H1 (cell line): Measurements from ENCODE around the gene FSIP1. TPM values are rescaled to one million over a fixed set of nuclear protein-coding genes. Genes with fewer than 3 reads are reported as not detected.

Source experiments
- CTCF ChIA-PET: fragments of 300-600 bp; sonication (Branson Sonifier 250); formaldehyde crosslinking; loops from one replicate; lab custom pipeline; 2021; ENCODE audit not compliant: partially characterized antibody; lab: Charles Lee
- POLR2A ChIA-PET: fragments of 300-600 bp; sonication (Branson Sonifier 250); formaldehyde crosslinking; loops from one replicate; lab custom pipeline; 2021; ENCODE audit warnings: inconsistent platforms; ENCODE audit not compliant: partially characterized antibody; lab: Charles Lee
- DNase-seq, 2 experiments: peaks; one replicate each; pipeline versions ENCODE4 v3.0.0 to v3.0.0-alpha.2; 2010 to 2022; ENCODE audit warnings: low spot score in 2 of 2, low read depth in 1 of 2, mixed read lengths in 1 of 2
- FAIRE-seq: peaks from 2 replicates; lab custom pipeline; 2011; peaks lifted over from hg19 to GRCh38; lab: Jason Lieb, UNC
- H2AFZ ChIP-seq: 2 replicates; pipeline ENCODE4 v1.8.1; 2012; ENCODE audit warnings: low read length, inconsistent platforms
- H2AK5ac ChIP-seq: 2 replicates; pipeline ENCODE4 v1.6.1; 2013; ENCODE audit warnings: low read depth, low read length
- H2BK120ac ChIP-seq: replicated peaks from 2 replicates; pipeline ENCODE3; 2013; ENCODE audit warnings: low read depth, low read length, inconsistent platforms
- H2BK12ac ChIP-seq: 2 replicates; pipeline ENCODE4 v1.6.1; 2013; ENCODE audit warnings: low read depth, low read length
- H2BK15ac ChIP-seq: 2 replicates; pipeline ENCODE4 v1.6.1; 2013; ENCODE audit warnings: low read length
- H2BK20ac ChIP-seq: 2 replicates; pipeline ENCODE4 v1.6.1; 2013; ENCODE audit warnings: low read length
- H2BK5ac ChIP-seq: 2 replicates; pipeline ENCODE4 v1.6.1; 2013; ENCODE audit warnings: low read depth, low read length
- H3K14ac ChIP-seq: 2 replicates; pipeline ENCODE4 v1.6.1; 2013; ENCODE audit warnings: inconsistent platforms; ENCODE audit not compliant: insufficient read length
- H3K18ac ChIP-seq: 2 replicates; pipeline ENCODE4 v1.6.1; 2013; ENCODE audit warnings: low read length; ENCODE audit errors: extremely low read depth
- H3K23ac ChIP-seq: 2 replicates; pipeline ENCODE4 v1.6.1; 2013; ENCODE audit warnings: inconsistent platforms; ENCODE audit not compliant: insufficient read length
- H3K23me2 ChIP-seq: 2 replicates; pipeline ENCODE4 v1.6.1; 2013; ENCODE audit warnings: low read depth, low read length
- H3K27ac ChIP-seq: 2 replicates; pipeline ENCODE4 v1.6.1; 2011; ENCODE audit warnings: low read depth, low read length, inconsistent platforms
- H3K27me3 ChIP-seq, 4 experiments: replicated peaks in 1 of 4; 1 replicate in 1 of 4; 2 replicates in 3 of 4; pipeline versions ENCODE4 v1.6.1 to v1.8.1; 2011 to 2013; ENCODE audit warnings: low read length in 3 of 4, mild to moderate bottlenecking in 3 of 4, inconsistent platforms in 2 of 4, mixed read lengths in 2 of 4, moderate library complexity in 1 of 4; ENCODE audit not compliant: control insufficient read depth in 3 of 4, insufficient read depth in 3 of 4; ENCODE audit errors: extremely low read depth in 1 of 4
- H3K36me3 ChIP-seq, 4 experiments: 2 replicates each; pipeline versions ENCODE4 v1.6.1 to v1.8.1; 2011 to 2013; ENCODE audit warnings: mild to moderate bottlenecking in 4 of 4, low read length in 3 of 4, moderate library complexity in 2 of 4, control low read depth in 1 of 4, inconsistent platforms in 1 of 4; ENCODE audit not compliant: insufficient read depth in 4 of 4, control insufficient read depth in 2 of 4
- H3K4ac ChIP-seq: replicated peaks from 2 replicates; pipeline ENCODE3; 2013; ENCODE audit warnings: low read length, low read depth, mixed read lengths, inconsistent platforms; ENCODE audit not compliant: insufficient read length
- H3K4me1 ChIP-seq, 4 experiments: replicated peaks in 1 of 4; 1 replicate in 1 of 4; 2 replicates in 3 of 4; pipeline versions ENCODE4 v1.6.1 to v1.8.1; 2011 to 2013; ENCODE audit warnings: low read length in 3 of 4, inconsistent platforms in 2 of 4, mixed read lengths in 1 of 4; ENCODE audit not compliant: insufficient read depth in 4 of 4, control insufficient read depth in 3 of 4
- H3K4me2 ChIP-seq, 2 experiments: 2 replicates each; pipeline versions ENCODE4 v1.6.1 to v1.8.1; 2011 to 2013; ENCODE audit warnings: low read depth in 2 of 2, low read length in 2 of 2, control low read depth in 1 of 2, inconsistent platforms in 1 of 2, mild to moderate bottlenecking in 1 of 2; ENCODE audit not compliant: insufficient read depth in 1 of 2
- H3K4me3 ChIP-seq, 4 experiments: fragments of 200-600, 300-600 bp in 1 of 4; sonication (generic), shearing (Covaris generic), sonication (Bioruptor Twin) in 1 of 4; 2 replicates each; pipeline versions ENCODE4 v1.5.1 to v1.8.1; 2011 to 2016; ENCODE audit warnings: low read length in 4 of 4, low read depth in 3 of 4, control low read depth in 2 of 4, inconsistent platforms in 2 of 4, mild to moderate bottlenecking in 2 of 4, mixed read lengths in 1 of 4, moderate library complexity in 1 of 4; ENCODE audit not compliant: insufficient read depth in 2 of 4; ENCODE audit errors: extremely low read depth in 1 of 4
- H3K56ac ChIP-seq: replicated peaks from 2 replicates; pipeline ENCODE3; 2013; ENCODE audit warnings: low read depth, mild to moderate bottlenecking, mixed read lengths, low read length, inconsistent platforms; ENCODE audit not compliant: insufficient read length
- H3K79me1 ChIP-seq: 2 replicates; pipeline ENCODE4 v1.6.1; 2013; ENCODE audit warnings: low read depth, low read length, control low read depth
- H3K79me2 ChIP-seq, 2 experiments: 2 replicates each; pipeline versions ENCODE4 v1.6.1 to v1.8.1; 2012 to 2013; ENCODE audit warnings: low read length in 2 of 2, mild to moderate bottlenecking in 2 of 2, inconsistent platforms in 1 of 2; ENCODE audit not compliant: insufficient read depth in 2 of 2, control insufficient read depth in 1 of 2
- H3K9ac ChIP-seq, 4 experiments: replicated peaks in 1 of 4; 1 replicate in 1 of 4; 2 replicates in 3 of 4; pipeline versions ENCODE4 v1.6.1 to v1.8.1; 2011 to 2013; ENCODE audit warnings: low read depth in 3 of 4, low read length in 3 of 4, control low read depth in 2 of 4, mild to moderate bottlenecking in 2 of 4, moderate library complexity in 2 of 4, inconsistent platforms in 1 of 4; ENCODE audit errors: extremely low read depth in 1 of 4
- H3K9me3 ChIP-seq, 2 experiments: 2 replicates each; pipeline versions ENCODE4 v1.6.1 to v1.8.1; 2012 to 2013; ENCODE audit warnings: mild to moderate bottlenecking in 2 of 2, moderate library complexity in 2 of 2, control low read depth in 1 of 2, inconsistent platforms in 1 of 2, low read depth in 1 of 2, low read length in 1 of 2, mixed read lengths in 1 of 2; ENCODE audit not compliant: insufficient read depth in 2 of 2
- H4K20me1 ChIP-seq, 2 experiments: replicated peaks in 1 of 2; 2 replicates each; pipeline versions ENCODE3 to v1.8.1; 2011 to 2013; ENCODE audit warnings: inconsistent platforms in 2 of 2, low read length in 2 of 2, mild to moderate bottlenecking in 1 of 2; ENCODE audit not compliant: insufficient read depth in 2 of 2, control insufficient read depth in 1 of 2
- H4K5ac ChIP-seq: 2 replicates; pipeline ENCODE4 v1.6.1; 2013; ENCODE audit warnings: low read length, low read depth, mixed read lengths, inconsistent platforms; ENCODE audit not compliant: insufficient read length
- H4K8ac ChIP-seq: 2 replicates; pipeline ENCODE4 v1.8.0; 2013; ENCODE audit warnings: mild to moderate bottlenecking, moderate library complexity, low read length, inconsistent platforms; ENCODE audit not compliant: insufficient read depth; ENCODE audit errors: extremely low read depth
- H4K91ac ChIP-seq: replicated peaks from 2 replicates; pipeline ENCODE3; 2013; ENCODE audit warnings: low read length, mixed read lengths, inconsistent platforms; ENCODE audit not compliant: insufficient read length
- ASH2L ChIP-seq: fragments of 200-600, 300-600 bp; sonication (generic); IDR thresholded peaks from one replicate; pipeline ENCODE4 v1.7.1; 2017; ENCODE audit warnings: low read length
- BCL11A ChIP-seq, 2 experiments: IDR thresholded peaks; one replicate each; pipeline ENCODE4 v1.6.1; 2011; ENCODE audit warnings: low read depth in 2 of 2, low read length in 2 of 2, mild to moderate bottlenecking in 2 of 2
- RAD21 ChIP-seq, 2 experiments: IDR thresholded peaks in 1 of 2; conservative IDR thresholded peaks in 1 of 2; 2 replicates each; pipeline ENCODE4 v1.6.1; 2011; ENCODE audit warnings: low read depth in 2 of 2, low read length in 2 of 2, improper control_type of control experiment in 1 of 2, inconsistent platforms in 1 of 2, mild to moderate bottlenecking in 1 of 2, moderate library complexity in 1 of 2
- SIX5 ChIP-seq: IDR thresholded peaks from 2 replicates; pipeline ENCODE4 v1.6.1; 2011; ENCODE audit warnings: mild to moderate bottlenecking, low read depth, low read length
- TBP ChIP-seq: IDR thresholded peaks from 2 replicates; pipeline ENCODE4 v1.6.1; 2011; ENCODE audit warnings: low read depth, low read length, improper control_type of control experiment
- WGBS, 2 experiments: shearing (Covaris generic) in 1 of 2; methylation state at CpG; one replicate each; pipeline versions ENCODE4 v1.1.6 to v1.1.7; 2013 to 2015; ENCODE audit warnings: low lambda C conversion rate in 2 of 2, mixed read lengths in 2 of 2, inconsistent platforms in 1 of 2, low coverage in 1 of 2, missing lambda C conversion rate in 1 of 2; ENCODE audit not compliant: insufficient replicate concordance in 2 of 2, insufficient coverage in 1 of 2, insufficient read length in 1 of 2; ENCODE audit errors: extremely low coverage in 1 of 2, missing lambda C conversion rate in 1 of 2; 5-methylcytosine and 5-hydroxymethylcytosine counted together
- polyA plus RNA-seq, 7 experiments: library from polyadenylated mRNA; depleted of rRNA in 3 of 7; stranded (reverse) in 5 of 7; unstranded in 2 of 7; fragments of >200 nt in 5 of 7; fragments of 200-250 nt in 2 of 7; gene quantifications; 1 replicate in 5 of 7; 2 replicates in 1 of 7; 4 replicates in 1 of 7; pipeline versions ENCODE4 v1.2.1 to v1.2.3, GENCODE V29; 2011 to 2013; ENCODE audit warnings: missing spikeins in 2 of 7, mixed read lengths in 2 of 7
- total RNA-seq: library from RNA; stranded (reverse); fragmentation: NEBNext Ultra II Directional; extraction: Animal tissue kit (Norgen Biotek cat#: 25700); gene quantifications from 2 replicates; pipeline ENCODE4 v1.2.1, GENCODE V29; 2021

The FSIP1 gene
- total and polyA plus RNA-seq, 2 of the 8 experiments (the other 6 are each of a cell fraction or from before 2014, with no cell fraction given): 0.18 to 1.3 TPM

DNA sequence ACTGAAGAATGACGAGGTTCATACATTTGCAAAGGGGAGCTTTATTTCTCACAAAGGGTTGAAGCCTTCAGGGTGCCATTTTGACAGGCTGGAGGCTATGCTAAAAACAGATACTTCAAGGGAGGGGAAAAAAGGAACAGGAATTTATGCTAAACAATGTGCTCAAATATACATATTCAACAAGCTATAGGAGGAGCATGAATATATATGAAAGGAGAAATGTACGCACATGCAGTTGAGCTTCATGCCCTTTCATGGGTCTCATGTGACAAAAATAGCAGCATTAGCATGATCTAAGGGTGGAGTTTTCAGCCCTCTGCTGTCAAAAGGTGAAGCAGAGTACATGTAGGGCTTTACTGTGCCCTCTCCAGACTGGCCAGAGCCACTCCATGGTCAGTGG lies 44.3 kb upstream of the FSIP1 start:
- Histone ChIP-seq H4K20me1 (peaks cover 8% of the 10 kb centered on the region in 2 experiments), H4K91ac (no peak overlapping the region), H3K79me1 (peaks cover 7% of the 10 kb centered on the region), H3K9ac (no peak overlapping the region), H3K4me3 (no peak overlapping the region), H2AK5ac (no peak overlapping the region), H3K4me2 (no peak overlapping the region), H3K27me3 (no peaks in the 10 kb centered on the region), H2BK5ac (no peak overlapping the region), H3K4me1 (peaks cover 0 to 17% (median 4%) of the 10 kb centered on the region in 4 experiments; a peak in 3 of 7 replicates), H3K4ac (no peak overlapping the region), H3K56ac (no peak overlapping the region), H3K36me3 (peaks cover 0 to 16% (median 0%) of the 10 kb centered on the region in 4 experiments; a peak in 2 of 8 replicates), H2BK120ac (no peak overlapping the region), H4K8ac (no peak overlapping the region), H2BK12ac (no peak overlapping the region), H3K18ac (no peak overlapping the region), H3K23me2 (no peaks in the 10 kb centered on the region), H2BK20ac (no peak overlapping the region), H2AFZ (no peak overlapping the region), H3K27ac (no peak overlapping the region), H3K9me3 (0 out of 4 replicates have a peak, but pooled peaks cover 3% of the 10 kb centered on the region in 2 experiments), H3K79me2 (peaks cover 13 to 100% of the 10 kb centered on the region in 2 experiments; a peak in 3 of 4 replicates), H4K5ac (no peak overlapping the region), H3K23ac (no peak overlapping the region), H3K14ac (no peak overlapping the region), H2BK15ac (no peak overlapping the region)
- DNase-seq: no peak
- CTCF ChIA-PET: interaction anchor here (0.6 to 1.5 kb wide), 11 partner anchors 8 to 103 kb away, joined by 3 to 6 read pairs (median 3); no protein-coding TSS in a partner anchor
- POLR2A ChIA-PET: interaction anchor here (0.6 to 2.9 kb wide), 4 partner anchors 9 to 254 kb away, joined by 3 to 8 read pairs (median 5); no protein-coding TSS in a partner anchor
- WGBS, 2 experiments: 85% methylated on average over 2 of the region's 2 CpGs; no CpG with 5 or more reads in 1 of the 2 experiments
- FAIRE-seq: no peak
- TF ChIP-seq BCL11A (IDR thresholded peaks at IDR 0.05; ENCODE audit: low read depth in 2 of 2, low read length in 2 of 2): no peak
- TF ChIP-seq ASH2L: no peak
- TF ChIP-seq TBP: no peak
- TF ChIP-seq RAD21 (IDR thresholded peaks at IDR 0.05 in 1 of 2, conservative IDR thresholded peaks at IDR 0.05 in 1 of 2; ENCODE audit: low read depth in 2 of 2, low read length in 2 of 2): no peak
- TF ChIP-seq SIX5: no peak
